GM18517 (cell line): ENCODE measurements around the gene GLRX5.
"Not testable (repeated sequence)": the region's sequence is repeated elsewhere in the genome, so short reads cannot be mapped to it uniquely, and the experiment has no call there.

Source experiments
- ATAC-seq: cut with Tn5 transposase; IDR thresholded peaks from one replicate; pipeline ENCODE4 v1.9.1; 2021; ENCODE audit warnings: mild to moderate bottlenecking, moderate library complexity; ENCODE audit not compliant: unreplicated experiment

The GLRX5 gene

DNA sequence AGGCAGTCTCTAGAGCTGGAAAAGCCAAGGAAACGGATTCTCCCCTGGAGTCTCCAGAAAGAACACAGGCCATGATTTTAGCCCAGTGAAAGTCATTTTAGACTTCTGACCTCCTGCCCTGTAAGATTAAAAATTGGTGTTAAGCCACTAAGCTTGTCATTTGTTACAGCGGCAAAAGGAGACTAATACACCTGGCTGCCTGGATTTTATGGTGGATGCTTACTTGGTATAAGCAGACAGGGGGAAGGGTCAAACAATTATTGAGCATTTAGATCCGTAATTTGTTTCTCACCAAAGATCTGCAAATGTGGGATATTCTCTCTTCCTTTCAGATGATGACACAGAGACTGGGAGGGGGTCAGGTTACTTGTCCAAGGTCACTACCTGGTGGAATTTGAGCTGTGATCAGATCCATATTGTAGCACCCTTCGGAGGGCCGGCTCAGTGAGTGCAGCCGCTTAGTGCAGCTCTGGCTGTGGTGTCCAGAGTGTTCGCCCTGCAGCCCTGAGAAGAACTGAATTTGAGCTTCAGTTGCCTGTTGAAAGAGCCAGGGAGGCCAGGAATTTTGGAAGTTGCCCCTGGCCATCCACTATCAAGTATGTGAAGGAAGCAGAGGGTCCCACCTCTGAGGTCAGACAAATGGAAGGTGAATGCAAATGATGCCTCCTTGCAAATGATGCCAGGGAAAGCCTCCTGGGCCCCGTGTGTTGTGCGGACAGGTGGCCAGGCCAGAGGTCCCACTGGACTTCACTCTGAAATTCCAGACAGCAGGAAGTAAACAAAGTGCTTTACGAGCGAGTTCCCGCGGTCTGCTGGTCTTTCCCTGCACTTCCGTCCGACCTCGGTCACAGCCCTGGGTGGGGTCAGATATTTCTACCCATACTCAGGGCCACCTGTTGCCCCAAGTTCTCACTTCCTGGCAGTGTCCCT lies 15.1 kb downstream of the GLRX5 start:
- ATAC-seq, result no peak

DNA sequence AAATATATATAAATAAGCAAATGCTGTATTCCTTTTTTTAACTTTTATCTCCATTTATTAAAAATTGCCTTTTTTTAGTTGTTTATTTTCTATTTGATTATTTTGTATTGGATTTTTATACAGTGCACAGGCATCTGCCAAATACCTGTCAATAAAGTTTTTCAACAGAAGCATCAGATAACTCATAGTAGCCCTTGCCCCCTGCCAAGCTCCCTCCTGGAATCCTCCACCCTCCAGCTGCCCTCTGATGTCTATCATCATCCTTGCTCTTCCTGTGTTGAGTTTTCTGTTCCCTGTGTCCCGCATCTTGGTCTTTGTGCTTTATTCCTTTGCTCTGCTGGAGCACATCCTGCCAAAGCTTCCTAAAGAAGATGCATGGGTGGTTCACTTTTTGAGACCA lies 16.6 kb downstream of the GLRX5 start:
- no peak for ATAC-seq

DNA sequence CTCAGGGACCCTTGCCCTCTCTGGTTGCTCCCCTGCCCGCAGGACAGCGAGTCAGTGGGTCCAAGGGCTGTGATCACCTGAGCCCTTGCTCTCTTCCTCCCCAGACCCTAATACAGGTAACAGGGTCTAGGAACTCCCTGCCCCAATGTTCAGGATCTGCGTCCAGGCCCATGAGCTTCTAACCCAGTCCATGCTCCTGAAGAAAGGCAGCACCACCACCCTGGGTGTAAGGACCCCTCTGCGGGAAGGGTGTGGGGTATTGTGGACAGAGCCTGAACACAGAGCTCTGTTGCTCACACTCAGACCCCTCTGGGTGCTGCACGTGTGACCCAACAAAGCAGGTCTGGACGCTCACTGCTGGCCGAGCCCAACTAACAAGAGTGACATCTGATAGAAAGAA lies 18.3 kb downstream of the GLRX5 start:
- ATAC-seq, result no peak

DNA sequence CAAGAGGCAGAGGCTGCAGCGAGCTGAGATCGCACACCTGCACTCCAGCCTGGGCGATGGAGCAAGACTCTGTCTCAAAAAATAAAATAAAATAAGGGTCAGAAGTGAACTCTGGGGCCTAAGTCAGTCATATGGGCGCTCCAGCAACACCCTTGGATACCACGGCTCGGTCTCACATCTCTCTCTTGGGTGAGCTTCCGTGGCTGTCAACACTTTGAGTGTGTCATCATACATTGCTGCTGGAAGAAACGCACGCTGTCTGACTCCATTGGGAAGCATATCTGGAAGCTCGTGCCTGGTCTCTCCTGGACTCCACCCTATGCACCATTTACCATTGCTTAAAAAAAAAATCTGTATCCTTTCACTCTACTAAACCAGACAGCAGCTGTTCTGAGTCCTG lies 20.2 kb downstream of the GLRX5 start:
- no peak for ATAC-seq

DNA sequence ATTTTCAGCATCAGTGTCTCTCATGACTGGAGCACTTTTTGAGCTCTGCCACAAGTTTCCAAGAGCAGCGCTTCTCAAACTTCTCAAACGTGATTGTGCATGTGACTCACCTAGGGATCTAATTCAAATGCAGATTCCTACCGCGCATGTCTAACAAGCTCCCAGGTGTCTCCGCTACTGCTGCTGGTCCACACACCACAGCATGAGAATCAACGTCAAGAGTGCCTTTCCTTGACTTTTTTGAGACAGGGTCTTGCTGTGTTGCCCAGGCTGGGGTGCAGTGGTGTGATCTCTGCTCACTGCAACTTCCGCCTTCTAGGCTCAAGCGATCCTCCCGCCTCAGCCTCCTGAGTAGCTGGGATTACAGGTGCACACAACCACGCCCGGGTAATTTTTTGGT lies 22.4 kb downstream of the GLRX5 start:
- ATAC-seq, result no peak

DNA sequence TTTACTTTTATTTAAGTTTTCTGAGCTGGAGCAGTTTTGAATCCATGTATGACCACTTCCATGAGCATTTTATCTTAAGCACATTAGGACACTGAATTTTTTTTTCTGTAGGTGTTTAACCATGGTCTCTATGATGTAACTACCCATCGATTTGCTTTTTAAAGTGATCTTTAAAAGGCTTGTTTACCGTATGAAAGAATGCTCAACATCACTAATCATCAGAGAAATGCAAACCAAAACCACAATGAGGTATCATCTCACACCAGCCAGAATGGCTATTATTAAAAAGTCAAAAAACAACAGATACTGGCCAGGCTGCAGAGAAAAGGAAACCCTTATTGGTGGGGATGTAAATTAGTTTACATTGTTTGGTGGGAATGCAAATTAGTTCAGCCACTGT lies 23.0 kb downstream of the GLRX5 start:
- ATAC-seq, result no peak

DNA sequence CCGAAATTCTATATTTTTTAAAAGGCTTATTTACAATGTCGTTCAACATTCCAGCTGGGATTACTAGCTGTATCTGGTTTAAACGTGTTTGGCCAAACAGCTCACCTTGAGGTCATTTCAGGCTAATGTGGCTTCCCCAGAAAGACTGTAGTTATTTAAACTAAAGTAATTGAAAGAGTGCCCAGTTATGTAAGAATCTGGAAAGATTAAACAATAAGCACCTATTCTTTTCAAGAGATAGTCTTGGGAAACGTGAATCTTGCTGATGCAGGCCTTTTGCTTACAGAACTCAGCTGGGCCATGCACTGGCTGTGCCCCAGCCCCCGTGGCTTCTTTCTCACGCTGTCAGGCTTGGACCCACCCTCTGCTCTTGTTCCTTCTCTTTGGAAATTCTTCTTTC lies 24.4 kb downstream of the GLRX5 start:
- ATAC-seq, result no peak

DNA sequence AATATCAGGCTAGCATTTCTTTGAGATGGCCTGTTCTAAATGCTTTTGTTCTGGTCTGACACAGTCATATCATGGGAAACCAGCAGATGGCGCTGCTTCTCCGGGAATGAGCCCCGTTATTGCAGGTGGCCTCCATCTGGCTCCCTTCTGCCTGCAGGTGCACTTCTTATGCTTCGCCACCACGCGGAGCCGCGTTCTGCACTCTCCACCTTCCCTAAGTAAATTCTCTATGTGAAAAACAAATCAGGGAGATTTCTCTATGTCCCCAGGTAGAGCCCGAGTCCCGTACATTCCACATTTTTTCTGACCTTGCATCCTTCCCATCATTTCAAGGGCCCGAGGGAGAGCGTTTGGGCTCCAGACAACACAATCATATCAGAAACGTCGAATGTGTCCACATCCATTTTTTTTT lies 26.2 kb downstream of the GLRX5 start:
- ATAC-seq, result peak; percentile 85

DNA sequence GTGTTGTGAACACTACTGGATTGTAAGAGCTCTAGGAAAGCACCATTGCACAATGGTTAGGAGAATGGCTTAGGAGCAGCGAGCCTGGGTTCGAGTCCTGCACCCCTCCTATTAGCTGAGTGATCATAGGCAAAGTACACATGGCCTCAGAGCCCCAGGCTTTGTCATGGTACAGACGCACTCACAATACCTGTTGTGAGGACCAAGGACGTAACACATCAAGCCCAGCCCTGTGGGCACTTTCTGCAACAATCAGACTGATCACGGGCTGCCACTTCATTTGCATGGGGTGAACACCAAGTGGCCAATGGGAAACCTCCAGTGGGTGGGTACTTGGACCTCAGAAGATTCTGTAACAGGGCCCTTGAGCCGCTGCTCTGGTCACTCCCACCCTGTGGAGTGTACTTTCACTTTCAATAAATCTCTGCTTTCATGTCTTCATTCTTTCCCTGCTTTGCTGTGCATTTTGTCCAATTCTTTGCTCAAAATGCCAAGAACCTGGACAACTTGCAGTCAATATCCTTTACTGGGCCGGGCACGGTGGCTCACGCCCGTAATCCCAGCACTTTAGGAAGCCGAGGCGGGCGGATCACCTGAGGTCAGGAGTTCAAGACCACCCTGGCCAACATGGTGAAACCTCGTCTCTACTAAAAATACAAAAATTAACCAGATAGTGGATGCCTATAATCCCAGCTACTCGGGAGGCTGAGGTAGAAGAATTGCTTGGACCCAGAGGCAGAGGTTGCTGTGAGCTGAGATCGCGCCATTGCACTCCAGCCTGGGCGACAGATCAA lies 28.2 kb downstream of the GLRX5 start:
- ATAC-seq, result no peak

DNA sequence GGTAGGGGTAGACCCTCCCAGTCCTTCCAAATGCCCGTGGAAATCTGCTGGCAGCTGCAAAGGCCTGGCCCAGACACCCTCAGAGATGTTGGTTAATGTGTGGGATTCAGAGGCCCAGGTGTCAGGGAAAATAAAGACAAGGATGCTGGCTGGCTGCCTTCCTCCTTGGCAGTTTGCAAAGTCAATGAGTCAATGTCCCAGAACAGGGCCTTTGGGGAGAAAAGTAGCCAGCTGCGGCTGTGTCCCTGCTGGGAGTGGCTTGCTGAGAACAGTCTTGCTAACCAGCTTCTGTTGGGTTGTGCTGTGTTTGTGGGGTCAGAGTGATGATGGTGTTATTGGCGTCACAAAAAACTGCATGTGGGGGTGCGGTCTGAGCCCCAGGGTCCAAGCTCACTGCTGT lies 29.2 kb downstream of the GLRX5 start:
- no peak for ATAC-seq

DNA sequence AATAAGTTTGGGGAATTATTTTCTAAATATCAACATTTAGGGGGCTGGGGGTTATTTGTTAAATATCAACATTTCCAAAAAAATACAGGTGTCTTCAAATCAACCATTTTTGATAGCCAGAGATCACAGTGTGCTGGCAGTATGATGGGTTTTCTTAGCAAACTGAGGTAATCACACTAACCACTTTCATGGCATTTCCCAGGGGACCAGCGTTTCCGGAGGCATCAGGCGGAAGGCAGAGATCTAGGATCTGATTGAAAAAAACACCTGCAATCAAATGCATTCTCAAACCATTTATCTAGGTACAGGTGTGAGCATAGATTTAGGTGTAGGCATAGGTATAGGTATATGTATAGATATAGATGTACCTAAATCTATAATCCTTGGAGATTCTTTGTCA lies 34.6 kb downstream of the GLRX5 start:
- no peak for ATAC-seq

DNA sequence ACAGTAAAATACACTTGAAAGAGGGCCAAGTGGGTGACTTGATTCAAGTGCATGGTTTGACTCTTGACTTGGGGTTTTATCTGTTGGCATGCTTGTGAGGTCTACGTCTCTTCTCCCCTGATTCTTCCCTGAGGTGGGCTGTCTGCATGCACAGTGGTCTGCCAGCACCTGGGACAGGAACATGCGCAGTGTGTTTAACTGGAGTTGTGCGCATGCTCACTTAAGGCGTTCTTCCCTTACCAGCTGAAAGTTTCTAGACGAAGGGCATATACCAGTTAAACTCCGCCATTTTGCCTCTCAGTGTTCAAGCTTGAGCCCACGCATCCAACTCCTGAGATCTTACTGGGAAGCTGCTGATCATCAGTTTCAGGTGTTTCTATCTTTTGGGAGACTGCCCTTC lies 38.5 kb downstream of the GLRX5 start:
- no peak for ATAC-seq

DNA sequence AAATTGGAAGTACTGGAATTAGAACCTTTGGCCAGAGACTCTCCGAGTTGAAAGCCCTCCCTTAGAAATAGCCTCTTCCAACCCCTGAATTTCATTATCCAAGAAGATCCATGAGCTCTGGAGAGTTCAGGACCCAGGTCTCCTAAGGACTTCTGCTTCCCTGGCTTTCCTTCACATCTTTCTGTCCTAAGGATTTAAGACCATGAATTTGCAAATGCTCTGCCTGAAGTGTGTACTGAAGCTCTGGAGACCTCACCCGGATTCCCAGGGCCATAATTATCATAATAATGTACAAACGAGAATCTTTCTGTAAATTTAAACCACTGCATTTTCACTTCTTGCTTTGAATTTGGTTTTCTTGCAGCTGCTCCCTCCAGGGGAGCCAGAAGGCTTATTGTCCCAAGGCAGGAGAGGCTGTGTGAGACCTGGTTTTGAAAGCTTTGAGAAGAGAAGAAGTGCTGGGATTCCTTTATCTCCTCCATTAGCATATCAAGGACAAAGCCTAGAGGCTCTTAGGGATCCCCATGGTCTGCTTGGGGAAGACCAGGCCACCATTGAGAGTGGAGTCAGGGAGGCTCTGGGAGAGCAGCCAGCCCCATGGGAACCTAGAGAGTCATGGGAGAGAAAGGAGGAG lies 41.1 kb downstream of the GLRX5 start:
- ATAC-seq, result no peak

DNA sequence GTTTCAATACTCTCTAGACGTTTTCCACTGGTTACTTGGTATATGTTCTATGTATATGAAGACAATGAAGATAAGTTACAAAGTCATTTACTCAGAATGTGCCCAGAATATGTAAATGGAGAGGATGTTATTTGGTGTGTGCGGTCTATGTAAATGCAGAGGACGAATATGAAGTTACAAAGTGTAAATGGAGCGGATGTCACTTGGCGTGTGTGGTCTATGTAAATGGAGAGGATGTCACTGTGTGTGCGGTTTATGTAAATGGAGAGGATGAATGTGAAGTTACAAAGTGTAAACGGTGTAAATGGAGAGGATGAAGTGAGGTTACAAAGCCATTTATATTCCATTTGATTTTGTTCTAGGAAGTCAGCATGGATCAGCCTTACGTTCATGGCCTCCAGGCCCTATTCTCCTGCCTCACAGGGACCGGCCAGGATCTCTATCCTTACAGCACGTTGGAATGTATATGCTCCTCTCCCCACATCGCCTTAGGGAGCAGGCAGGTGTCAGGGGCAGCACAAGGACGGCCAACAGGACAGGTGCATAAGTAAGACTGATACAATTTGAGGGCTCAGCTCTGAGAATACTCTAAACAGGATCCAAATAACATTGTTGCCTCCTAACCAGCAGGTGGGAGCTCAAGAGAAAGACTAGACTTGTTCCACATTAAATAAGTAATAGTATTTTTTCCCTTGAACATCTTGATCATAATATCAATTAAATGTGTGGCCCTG lies 42.4 kb downstream of the GLRX5 start:
- ATAC-seq, result peak; percentile 97

DNA sequence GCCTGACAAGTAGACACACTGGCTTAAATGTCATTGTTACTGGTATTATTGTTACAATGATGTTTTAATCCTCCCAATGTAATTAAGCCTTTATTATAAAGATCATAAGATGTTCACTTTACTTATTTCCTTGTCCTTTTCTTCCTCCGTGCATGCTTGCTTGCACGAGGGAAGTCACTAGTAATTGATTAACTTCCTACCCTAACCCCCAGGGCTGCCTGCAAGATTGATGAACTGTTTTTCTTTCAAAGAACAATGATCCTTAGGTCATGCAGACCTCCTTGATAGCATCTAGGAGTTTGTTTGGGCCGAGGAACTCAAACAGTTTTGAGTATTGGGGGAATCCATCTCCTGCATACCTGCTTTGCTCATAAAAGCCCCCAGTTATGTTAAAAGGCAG lies 43.0 kb downstream of the GLRX5 start:
- no peak for ATAC-seq

DNA sequence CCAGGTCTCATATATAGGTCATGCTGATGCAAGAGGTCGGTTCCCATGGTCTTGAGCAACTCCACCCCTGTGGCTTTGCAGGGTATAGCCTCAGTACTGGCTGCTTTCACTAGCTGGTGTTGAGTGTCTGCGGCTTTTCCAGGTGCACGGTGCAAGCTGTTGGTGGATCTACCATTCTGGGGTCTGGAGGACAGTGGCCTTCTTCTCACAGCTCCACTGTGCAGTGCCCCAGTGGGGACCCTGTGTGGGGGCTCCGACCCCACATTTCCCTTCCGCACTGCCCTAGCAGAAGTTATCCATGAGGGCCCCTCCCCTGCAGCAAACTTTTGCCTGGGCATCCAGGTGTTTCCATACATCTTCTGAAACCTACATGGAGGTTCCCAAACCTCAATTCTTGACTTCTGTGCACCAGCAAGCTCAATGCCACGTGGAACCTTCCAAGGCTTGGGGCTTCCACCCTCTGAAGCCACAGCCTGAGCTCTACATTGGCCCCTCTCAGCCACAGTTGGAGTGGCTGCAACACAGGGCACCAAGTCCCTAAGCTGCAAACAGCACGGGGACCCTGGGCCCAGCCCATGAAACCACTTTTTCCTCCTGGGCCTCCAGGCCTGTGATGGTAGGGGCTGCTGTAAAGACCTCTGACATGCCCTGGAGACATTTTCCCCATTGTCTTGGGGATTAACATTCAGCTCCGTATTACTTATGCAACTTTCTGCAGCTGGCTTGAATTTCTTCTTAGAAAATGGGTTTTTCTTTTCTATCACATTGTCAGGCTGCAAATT lies 49.2 kb downstream of the GLRX5 start:
- not testable (repeated sequence) for ATAC-seq

DNA sequence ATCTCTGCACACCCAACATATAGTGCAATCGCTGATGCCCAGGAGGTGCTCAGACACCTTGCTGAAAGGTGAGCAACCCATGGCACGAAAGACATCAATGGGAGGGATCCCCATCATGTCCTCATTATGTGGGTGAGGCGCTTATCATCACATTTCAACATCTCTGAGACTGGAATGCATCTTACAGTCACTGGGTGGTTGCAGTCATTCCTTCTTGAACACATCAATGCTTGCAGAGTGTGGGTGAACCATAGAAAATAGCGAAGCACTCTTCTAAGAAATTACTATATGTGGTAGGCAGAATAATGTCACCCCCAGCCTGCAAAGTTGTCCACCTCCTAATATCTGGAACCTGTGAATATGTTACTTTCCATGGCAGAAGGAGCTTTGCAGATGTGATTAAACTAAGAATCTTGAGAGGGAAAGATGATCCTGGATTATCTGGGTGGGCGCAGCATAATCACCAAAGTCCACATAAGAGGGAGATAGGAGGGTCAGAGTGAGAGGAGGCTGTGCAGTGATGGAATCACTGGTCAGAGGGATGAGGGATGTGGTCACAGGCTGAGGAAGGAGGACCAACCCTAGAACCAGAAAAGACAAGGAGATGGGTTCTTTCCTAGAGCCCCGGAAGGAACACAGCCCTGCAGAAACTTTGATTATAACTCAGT lies 51.2 kb downstream of the GLRX5 start:
- no peak for ATAC-seq

DNA sequence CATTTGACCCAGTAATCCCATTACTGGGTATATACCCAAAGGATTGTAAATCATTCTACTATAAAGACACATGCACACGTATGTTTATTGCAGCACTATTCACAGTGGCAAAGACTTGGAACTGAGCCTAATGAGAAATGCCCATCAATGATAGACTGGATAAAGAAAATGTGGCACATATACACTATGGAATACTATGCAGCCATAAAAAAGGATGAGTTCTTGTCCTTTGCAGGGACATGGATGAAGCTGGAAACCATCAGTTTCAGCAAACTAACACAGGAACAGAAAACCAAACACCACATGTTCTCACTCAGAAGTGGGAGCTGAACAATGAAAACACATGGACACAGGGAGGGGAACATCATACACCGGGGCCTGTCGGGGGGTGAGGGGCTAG lies 56.3 kb downstream of the GLRX5 start:
- ATAC-seq, result not testable (repeated sequence)
